ENCODE measurements around the gene MYO5A.

Gene MYO5A

DNA sequence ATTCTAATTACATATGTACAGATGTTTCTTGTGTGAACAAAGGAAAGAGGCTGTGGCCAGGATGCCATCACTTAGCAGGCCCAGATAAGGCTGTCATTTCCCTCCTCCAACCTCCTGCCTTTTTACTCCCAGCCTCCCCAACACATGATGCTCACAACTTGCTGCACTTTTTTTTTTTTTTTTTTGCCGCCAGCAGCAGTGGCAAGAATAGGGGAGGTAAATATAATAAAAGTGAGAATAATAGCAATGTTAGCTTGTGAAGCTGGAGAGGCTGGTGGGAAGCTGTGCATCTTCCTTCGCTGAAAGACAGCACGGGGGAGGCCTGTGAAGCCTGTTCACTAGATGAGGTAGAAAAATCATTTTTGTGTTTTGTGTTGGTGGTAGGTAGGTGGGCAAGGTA is 190.6 kb downstream of the MYO5A start:
- DNase-seq (ENCODE audit: extremely low read depth in 1 of 2, low read depth in 1 of 2), result no peak

DNA sequence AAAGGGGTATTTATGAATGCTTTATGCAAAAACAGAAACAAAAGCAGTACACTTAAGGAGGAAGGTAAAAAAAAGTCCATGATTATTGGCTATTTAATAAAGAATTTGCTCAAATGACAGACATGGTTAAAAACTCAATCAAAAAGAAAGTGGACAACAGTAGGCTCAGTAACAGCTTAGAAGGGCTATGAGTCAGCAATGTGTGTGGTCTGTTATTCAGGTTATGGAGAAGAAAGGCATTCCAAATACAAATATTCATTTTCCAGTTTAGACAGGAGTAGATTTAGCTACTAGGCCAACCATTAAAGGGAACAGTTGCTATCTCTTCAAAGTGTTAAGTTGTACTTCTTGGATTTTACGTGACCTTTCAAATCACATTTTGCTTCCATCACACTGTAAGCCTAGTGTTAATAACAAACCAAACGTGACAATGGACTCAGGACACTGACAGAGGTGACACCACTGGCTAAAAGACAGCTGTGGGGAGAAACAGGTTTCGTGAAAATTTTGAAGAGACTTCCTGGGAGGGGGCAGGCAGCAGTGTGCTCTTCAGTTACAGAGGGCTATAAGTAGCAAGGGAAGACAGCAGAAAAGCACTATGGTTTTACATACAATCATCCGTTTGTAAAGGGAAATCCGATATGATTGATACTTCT is 191.4 kb downstream of the MYO5A start:
- no peak for DNase-seq (ENCODE audit: extremely low read depth in 1 of 2, low read depth in 1 of 2)

DNA sequence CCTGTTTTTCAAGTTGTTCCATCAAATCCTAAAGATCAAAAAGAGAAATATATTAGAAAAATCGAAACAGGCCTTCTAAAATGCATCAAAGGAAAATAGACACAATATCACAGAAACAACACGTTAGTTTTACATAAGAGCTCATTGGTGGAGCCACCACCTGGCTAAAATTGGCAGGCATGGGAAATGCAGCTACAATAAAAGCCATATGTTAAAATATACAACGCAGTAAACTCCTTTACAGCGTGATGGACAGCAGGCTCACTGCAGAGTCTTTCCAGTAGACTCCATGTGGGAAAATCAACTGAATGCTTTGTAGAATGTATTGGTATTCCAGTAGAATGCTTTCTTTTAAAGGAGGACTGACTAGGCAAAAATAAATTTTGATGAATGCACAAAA is 192.2 kb downstream of the MYO5A start:
- no peak for DNase-seq (ENCODE audit: extremely low read depth in 1 of 2, low read depth in 1 of 2)

DNA sequence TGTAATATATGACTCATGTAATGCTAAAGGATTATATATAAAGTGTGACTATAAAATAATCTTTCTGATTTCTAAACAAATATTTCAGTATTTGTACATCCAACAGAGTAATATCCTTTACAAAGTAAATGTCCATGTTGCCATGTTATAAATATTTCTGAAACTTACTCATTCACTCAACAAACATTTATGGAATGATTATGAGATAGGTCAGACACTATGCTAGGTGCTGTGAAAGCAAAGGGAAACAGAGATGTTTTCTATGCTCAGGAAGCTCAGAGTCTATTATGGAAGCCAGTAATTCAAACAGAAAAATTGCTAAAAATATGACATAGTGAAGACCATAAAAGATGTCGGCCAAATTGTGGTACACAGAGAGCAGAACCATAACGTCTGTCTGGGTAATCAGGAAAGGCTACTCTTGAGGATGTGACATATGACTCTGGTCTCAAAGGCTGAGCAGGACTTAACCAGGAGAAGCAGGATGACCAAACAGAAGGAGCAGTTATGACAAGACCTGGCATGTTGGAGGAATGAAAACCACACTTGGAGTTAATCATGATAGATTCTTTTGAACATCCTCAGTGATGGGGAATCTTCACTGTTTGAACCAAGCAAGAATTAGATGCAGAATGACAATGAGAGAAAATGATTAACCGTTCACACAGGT is 194.1 kb downstream of the MYO5A start:
- DNase-seq (ENCODE audit: extremely low read depth in 1 of 2, low read depth in 1 of 2), result no peak

DNA sequence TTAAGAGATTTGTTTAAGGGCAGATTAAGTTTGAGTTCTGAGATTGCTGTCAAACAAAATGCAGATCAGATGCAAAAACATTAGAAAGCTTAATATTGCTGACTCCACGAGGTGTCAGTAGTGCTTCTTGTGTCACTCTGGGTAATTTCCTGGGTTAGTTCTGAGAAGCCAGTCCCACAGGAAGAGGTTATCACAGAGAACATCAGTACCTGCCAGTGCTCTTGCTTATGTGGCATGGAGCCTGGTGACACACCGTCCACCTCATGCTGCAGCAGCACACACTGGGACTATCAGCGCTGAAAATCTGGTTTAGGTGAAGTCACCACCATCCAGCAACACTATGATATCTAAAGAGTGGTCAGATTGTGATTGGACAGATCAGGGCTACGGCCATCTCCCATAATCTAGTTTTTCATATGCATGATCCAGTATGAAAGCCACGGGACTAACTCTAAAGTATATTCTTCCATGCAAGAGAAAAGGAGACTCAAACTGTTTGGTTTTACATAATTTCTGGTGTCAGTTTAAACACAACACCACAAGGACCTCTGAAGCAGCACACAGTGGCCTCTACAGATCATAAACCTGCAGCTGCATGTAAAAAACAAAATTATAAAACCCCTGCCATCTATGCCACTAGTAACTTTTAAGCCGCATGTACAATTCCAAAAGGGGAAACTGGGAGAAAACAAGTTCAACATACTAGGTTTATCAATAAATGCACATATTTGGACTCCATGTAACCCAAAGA is 197.0 kb downstream of the MYO5A start:
- DNase-seq (ENCODE audit: extremely low read depth in 1 of 2, low read depth in 1 of 2), result peak; percentile 6 to 11

DNA sequence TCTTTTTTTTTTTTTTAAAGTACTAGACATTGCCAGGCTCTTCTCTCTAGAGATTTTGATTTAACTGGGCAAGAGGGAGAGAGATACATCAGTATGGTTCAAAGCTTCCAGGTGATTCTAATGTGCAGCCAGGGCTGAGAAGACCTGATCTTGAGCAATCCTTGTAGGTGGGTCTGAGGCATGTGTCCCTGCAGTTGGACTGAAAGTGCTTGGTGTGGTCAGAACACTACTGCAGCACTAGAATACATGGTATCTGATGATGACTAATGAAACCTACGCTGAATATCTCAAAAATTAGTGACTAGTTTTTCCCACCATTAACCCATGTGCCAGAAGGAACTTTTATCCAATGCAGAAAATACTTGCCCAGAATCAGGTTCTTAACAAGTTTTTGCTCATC is 198.7 kb downstream of the MYO5A start:
- DNase-seq (ENCODE audit: extremely low read depth in 1 of 2, low read depth in 1 of 2), result no peak

DNA sequence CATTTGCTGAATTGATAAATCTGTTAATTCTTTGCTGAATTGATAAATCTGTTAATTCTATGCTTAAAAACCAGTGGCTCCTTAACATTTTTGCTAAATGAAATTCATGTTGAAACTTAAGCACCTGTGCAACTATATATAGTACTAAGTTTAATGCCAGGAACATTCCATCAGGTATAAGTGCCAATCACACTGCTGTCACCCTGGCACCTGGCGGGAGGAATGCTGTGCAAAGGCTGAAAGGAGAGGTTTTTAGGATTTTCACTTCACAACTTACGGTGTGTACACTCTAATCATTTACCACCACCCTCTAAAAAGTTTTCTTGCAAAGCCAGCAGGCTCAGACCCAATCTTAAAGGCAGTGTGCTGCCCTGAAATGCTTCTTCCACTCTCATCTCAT is 199.5 kb downstream of the MYO5A start:
- DNase-seq (ENCODE audit: extremely low read depth in 1 of 2, low read depth in 1 of 2), result no peak

DNA sequence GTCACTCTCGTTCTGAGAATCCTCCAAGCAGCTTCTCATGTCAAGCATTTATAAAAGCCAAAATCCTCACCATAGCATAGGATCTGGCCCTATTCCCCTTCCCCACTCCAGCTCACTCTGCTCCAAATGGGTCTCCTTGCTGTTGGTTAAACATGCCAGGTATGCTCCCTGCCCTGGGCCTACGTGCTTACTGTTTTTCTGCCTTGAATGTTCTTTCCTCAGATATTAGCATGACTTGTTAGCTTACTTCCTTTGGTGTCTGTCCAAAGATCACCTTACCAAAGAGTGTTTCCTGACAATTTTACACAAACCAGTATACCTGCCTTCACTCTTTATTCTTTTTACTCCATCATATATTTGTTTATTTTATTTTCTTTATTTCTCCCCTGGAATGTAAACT is 200.0 kb downstream of the MYO5A start:
- no peak for DNase-seq (ENCODE audit: extremely low read depth in 1 of 2, low read depth in 1 of 2)

DNA sequence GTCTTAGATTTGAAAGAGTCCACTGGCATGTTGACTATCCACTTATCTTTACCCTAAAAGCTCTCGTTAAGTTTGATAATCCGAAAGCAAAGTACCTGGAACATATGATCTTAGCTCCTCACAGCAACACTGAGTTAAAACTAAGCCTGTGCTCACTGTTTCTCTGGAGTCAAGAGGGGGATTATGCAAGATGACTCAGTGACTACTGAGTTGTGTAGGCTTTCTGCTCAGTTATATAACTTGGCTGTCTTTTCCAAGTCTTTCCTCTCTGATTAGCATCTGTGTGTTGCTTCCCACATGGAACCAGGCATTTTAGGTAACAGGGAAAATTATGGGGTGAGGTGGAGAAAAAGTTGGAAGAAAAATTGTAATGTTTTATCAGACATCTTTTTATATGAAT is 201.9 kb downstream of the MYO5A start:
- DNase-seq (ENCODE audit: extremely low read depth in 1 of 2, low read depth in 1 of 2), result no peak

DNA sequence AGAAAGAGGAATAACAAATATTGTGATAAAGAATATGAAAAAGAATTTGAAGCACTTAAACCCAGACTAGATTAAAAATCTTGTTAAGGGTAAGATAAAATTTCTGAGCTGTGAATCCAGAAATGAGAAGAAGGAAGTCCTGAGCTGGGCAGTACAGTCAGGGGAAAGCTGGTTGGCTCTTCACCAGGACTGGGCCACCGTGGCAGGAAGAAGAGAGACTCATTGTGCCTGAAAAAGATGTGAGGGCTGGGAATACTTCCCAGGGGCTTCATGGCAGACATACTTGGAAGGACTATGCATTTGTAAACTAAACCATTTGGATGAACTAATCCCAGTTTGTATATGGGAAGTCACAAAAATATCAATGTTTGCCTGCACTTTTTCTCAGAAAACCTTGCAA is 204.6 kb downstream of the MYO5A start:
- DNase-seq (ENCODE audit: extremely low read depth in 1 of 2, low read depth in 1 of 2), result no peak

DNA sequence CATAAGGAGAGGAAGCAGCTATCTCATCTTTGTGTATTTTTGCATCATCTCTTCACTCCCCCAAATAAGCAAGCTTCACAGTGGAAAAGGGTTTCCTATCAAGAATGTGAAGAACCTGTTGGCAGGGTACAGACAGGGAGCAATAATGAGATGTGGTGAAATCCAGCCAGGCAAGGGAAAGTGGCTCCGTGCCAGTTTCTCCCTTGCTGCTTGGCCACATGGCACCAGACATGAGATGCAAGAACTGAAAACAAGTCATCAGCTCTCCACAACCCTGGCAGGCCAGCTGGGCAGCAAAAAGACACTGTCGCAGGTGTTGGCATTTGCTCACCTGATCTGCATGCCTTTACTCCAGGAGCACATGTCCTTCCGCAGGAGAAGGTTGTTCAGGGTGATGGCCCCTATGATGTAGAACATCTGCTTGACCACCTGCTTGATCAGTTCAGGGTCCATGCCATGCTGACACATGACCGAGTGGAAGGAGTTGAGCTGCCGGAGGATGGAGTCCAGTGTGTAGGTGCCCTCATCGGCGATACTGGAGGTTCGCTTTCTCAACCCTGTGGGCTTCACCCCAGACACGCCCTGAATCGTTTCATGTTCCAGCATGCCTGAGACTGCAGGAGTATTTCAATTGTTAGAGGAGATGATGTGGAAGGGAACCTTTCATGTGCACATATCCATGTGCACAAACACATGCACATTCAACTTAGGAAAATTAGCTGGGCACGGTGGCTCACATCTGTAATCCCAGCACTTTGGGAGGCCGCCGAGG is 209.8 kb downstream of the MYO5A start:
- no peak for DNase-seq (ENCODE audit: extremely low read depth in 1 of 2, low read depth in 1 of 2)

DNA sequence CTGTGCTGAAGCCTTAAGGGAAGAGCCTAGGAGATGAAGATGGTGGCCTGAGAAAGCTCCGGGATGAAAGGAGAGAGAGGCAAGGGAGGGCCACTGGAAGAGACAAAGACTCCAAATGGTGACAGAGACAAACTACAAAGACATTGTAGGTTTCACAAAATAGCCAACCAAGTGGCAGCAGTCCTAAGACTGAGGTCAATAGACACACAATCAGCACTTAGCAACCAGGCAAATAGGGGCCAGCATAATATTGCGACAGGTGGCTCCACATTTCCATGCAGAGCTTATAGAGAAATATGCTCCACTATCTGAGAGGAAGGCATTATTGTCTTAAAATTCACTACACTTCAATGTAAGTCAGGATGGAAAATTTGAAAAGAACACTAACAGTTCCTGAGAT is 211.0 kb downstream of the MYO5A start:
- no peak for DNase-seq (ENCODE audit: extremely low read depth in 1 of 2, low read depth in 1 of 2)

DNA sequence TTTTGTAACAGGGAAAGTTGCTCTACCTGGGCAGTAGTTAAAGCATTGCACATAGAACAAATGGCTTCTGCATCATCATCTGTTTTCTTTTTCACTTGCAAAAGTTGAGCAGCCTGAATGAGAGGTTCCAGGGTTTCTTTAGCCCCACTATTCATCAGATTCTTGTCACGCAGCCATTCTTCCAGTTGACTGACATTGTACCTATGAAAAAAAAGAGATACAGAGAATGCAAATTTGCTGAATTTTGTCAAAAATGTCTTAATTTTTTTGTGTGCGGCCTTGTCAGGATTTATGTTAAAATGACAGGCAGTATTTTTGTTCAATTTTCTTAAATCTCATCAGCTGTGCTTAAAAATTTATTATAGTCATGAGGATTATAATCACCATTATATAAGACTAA is 211.7 kb downstream of the MYO5A start:
- no peak for DNase-seq (ENCODE audit: extremely low read depth in 1 of 2, low read depth in 1 of 2)

DNA sequence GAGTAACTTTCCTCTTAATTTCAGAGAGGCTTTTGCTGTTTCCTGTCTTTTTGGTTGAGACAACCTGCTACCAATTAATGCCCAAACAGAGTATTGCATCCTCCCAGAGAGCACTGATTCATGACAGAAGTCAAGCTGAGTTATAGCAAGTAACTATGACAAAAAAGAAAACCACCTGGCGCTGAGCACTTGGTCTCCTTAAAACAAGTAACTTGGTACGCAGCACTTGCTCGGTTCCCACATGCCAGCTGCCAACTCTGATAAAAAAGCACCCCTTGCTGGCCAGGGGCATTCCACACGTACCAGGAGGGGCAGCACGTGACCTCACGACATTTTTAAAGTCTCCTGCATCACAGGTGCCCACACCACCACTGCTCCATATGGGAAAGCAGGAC is 219.5 kb downstream of the MYO5A start:
- no peak for DNase-seq (ENCODE audit: extremely low read depth in 1 of 2, low read depth in 1 of 2)

DNA sequence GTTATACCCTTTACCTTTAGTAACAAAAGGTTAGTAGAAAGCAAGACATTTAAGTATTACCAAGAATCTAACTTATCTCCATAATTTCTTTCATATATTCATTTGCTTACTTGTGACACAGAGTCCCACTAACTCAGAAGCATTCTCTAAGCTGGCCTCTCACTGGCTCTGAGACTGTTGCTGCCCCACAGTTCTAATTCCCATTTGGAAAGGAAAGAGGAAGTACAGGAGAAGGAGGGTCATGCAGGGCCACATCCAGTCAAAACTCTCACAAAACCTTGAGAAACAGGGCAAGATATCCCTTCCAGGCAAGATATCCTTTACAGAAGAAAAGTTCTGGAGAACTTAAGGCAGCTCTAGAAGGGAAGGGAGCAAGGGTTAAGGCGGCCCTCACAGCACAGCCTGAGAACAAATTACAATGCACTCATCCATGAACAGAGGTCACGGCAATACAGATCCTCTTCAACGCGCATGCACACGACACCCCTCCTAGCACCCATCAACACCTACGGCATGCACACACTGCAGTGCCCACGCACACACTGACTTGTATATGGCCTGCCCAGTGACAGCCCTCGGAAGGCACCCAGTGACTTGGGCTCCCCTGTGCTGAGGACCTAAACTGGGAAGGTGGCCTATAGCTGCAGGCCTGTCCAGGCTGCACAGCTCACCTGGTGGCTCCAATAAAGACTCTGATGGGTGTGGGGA is 220.1 kb downstream of the MYO5A start:
- DNase-seq (ENCODE audit: extremely low read depth in 1 of 2, low read depth in 1 of 2), result no peak

DNA sequence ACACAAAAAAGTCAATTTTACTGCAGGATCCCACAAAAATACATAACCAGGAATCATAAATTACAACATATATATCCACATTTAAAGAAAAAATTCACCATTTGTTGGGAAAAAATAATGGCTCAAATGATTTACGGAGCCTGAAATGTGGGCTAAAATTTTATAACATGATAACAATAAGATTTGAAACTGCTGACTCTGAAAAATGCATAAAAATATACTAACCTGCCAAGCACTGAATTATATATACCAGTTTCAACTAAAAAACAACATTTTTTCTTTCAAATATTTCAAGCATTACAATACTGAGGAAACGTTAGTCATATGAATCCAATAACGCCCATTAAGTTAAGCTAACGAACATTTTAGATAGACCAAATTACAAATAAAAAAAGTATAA is 220.8 kb downstream of the MYO5A start:
- no peak for DNase-seq (ENCODE audit: extremely low read depth in 1 of 2, low read depth in 1 of 2)

DNA sequence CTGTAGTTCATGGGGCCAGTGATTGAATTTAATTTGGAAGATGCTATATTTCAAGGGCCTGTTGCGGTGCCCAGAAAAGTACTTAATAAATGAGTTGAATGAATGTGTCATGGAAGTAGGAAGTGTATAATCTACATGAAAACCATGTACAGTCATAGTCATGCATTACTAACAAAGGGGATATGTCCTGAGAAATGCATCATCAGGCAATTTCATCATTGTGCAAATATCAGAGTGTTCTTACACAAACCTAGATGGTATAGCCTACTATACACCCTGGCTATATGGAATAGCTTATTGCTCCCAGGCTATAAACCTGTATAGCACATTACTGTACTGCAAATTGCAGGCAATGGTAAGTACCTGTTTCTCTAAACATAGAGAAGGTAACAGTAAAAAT is 222.4 kb downstream of the MYO5A start:
- no peak for DNase-seq (ENCODE audit: extremely low read depth in 1 of 2, low read depth in 1 of 2)

DNA sequence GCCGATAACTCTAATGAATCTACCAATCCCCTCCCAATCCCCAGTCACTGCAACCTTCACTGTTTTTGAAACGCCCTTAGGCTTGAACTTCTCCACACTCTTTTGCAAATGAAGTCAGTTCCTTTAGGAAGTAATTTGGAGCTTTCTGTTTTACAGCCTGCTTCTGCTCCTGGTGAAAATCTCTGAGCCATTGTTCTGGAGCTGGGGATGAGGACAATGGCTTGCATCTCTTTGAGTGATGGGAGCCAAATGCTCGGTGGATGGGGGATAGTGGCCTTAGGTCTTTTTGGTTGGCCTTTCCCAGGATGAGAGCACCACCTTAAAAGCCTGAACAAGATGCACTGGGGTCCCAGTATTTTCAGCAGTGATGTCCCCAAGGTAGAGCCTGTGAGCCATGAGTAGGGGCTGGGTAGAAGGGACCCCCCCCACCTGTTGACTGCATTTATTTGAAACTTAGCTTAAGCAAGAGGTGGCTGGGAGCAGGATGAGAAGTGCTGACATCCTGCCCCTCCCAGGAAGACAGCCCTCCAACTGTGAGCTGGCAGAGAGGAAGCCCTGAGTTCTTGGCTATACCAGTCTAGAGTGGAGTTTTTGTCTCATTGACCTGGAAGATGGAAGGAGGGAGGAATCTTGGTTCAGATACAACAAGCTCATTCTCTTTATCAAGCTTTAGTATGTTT is 225.4 kb downstream of the MYO5A start:
- no peak for DNase-seq (ENCODE audit: extremely low read depth in 1 of 2, low read depth in 1 of 2)

DNA sequence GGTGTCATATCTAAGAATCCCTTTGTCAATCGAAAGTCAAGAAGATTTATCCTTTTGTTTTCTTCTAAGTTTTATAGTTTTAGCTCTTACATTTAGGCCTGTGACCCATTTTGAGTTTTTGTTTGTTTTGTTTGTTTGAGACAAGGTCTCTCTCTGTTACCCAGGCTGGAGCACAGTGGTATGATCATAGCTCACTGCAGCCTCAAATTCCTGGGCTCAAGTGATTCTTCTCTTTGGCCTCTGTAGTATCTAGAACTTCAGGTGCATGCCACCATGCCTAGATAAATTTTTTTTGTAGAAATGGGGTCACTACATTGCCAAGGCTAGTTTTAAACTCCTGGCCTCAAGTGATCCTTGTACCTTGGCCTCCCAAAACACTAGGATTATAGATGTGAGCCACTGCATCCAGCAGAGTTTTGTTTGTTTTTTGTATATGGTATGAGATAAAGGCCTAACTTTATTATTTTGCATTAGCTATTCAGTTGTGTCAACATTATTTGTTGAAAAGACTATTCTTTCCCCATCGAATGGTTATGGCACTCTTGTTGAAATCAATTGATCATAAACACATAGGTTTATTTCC is 227.3 kb downstream of the MYO5A start:
- DNase-seq (ENCODE audit: extremely low read depth in 1 of 2, low read depth in 1 of 2), result no peak

DNA sequence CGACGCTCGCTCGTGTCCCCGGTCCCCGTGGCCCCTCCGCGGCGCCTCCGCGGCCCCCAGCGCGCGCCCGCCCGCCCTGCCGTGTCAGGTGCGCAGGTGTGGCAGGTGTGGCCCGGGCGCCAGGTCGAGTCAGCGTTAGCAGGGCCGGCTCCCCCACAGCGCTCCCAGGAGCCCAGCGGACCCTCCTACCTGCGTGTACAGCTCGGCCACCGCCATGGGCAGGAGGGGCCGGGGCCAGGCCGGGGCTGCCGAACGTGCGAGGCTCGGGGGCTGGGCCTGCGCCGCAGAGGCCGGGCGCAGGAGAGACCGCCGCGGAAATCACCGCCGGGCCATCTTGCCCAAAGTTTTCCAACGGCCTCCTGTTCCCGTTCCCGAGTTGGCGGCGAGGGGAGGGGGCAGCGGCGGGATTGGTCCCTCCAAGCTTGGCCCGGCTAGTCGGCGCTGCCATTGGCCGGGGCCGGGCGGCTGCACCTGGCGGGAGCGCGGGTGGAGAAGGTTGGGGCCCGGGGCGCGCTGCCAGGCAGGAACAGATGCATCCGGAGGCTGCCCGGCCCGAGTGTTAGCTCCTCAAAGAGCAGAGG is 233.2 kb downstream of the MYO5A start, which contains the start of gene MYO5C:
Gene MYO5C (minus strand): TSS at position 384 of the 581 bp plus-strand sequence. CDS start 168 bp downstream, at position 216.
- DNase-seq (ENCODE audit: extremely low read depth in 1 of 2, low read depth in 1 of 2), result no peak

All from activated CD8-positive, alpha-beta memory T cell treated with anti-CD3 and anti-CD28 coated beads for 1 hour (primary cell).